Stimulated activated CD4-positive, alpha-beta T cell treated with anti-CD3 and anti-CD28 coated beads, Interleukin-4, amount 100 ng/mL, for 48 hours (primary cell): ENCODE results near the gene DPEP3.
"Not testable (repeated sequence)": the region's sequence is repeated elsewhere in the genome, so short reads cannot be mapped to it uniquely, and the experiment has no call there.

Source experiments
- DNase-seq, 2 donors: peaks; one replicate each; pipeline ENCODE4 v3.0.0-alpha.2; 2020; ENCODE audit warnings: low read depth in 2 of 2

The DPEP3 gene, protein sequence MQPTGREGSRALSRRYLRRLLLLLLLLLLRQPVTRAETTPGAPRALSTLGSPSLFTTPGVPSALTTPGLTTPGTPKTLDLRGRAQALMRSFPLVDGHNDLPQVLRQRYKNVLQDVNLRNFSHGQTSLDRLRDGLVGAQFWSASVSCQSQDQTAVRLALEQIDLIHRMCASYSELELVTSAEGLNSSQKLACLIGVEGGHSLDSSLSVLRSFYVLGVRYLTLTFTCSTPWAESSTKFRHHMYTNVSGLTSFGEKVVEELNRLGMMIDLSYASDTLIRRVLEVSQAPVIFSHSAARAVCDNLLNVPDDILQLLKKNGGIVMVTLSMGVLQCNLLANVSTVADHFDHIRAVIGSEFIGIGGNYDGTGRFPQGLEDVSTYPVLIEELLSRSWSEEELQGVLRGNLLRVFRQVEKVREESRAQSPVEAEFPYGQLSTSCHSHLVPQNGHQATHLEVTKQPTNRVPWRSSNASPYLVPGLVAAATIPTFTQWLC

DNA sequence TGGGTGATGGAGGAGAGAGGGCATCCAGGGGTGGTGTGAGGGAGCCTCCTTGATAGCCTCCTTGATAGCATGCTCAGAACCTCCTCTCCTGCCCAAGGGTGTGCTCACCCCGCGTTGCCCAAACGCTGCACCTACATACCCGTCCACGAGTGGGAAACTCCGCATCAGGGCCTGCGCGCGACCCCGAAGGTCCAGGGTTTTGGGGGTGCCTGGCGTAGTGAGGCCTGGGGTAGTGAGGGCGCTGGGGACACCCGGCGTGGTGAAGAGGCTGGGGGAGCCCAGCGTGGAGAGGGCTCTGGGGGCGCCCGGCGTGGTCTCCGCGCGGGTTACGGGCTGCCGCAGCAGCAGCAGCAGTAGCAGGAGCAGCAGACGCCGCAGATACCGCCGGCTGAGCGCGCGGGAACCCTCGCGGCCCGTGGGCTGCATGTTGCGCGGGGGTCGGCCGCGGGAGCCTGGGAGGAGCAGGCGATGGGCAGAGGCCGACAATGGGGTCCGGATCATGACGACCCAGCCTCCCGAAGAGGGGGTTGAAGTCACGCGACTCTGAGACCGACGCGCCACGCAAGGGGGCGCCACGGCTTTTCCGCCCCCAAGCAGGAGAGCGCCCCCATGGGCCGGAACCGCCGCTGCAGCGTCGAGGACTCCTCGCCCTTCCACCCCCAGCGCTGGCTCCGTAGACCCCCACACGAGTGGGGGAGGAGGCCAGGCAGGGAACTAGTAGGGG, at the start of gene DPEP3:
Gene DPEP3 (minus strand): TSS at position 545 of the 724 bp plus-strand sequence. CDS start 119 bp downstream, at position 426.
- DNase-seq: no peak

GRCh38 chr16:68028996-68029395, 48.7 kb upstream of the DPEP3 start:
- no peak for DNase-seq

DNA sequence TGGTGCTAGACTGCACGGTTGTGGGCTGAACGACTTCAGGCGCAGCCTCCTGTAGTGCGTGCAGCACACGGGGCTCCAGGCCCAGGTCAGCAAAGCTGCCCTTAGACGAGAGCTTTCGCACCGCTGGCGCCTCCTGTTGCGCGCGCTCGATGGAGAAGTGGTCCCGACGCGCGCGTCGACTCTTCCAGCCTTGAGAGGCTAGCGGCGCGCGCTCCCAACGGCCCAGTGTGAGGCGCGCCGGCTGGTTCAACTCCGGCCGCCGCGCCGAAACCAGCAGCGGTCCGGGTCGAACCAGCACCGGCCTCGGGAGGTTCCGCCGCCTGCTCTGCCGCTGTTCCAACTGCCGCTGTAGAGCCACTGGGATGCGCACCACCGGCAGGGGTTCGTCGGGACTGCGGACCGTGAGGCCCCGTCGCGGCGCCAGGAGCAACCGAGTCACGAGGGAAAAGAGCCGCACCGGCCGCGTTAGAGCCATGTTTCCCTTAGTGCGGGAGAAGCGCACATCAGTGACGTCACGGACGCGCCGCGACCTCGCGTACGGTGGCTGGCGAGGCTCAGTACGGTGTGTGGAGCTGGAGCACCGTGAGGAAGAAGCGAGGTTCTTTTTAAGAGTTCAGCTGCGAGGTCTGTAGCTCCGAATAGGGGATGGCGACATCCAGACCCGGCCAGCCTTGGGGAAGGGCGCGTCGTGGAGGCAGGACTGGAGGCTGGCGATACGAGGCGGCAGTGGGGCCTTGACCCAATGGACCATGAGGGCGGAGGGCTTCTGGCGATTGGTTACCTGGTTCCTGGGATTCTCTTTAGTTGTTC, 42.6 kb upstream of the DPEP3 start, which contains the start of the genes DDX28 and DUS2:
Gene DDX28 (minus strand): TSS at position 505 of the 810 bp plus-strand sequence. CDS start 30 bp downstream, at position 475.
Gene DUS2 (plus strand): TSS at position 557 of the 810 bp plus-strand sequence. CDS start 14,740 bp downstream, outside the sequence.
- DNase-seq: peak; percentile 89 to 95

- DNase-seq: no peak
Measured at GRCh38 chr16:68022278-68022727, 42.0 kb upstream of the DPEP3 start.

- DNase-seq: no peak
Measured at GRCh38 chr16:68021490-68021889, 41.2 kb upstream of the DPEP3 start.

- DNase-seq: no peak
Measured at GRCh38 chr16:68019167-68019680, 38.9 kb upstream of the DPEP3 start.

GRCh38 chr16:68015681-68016080, 35.4 kb upstream of the DPEP3 start, which contains the start of gene DPEP2NB:
Gene DPEP2NB (minus strand): TSS chr16:68015911. CDS start chr16:68015770, 141 bp downstream.
- no peak for DNase-seq

DNA sequence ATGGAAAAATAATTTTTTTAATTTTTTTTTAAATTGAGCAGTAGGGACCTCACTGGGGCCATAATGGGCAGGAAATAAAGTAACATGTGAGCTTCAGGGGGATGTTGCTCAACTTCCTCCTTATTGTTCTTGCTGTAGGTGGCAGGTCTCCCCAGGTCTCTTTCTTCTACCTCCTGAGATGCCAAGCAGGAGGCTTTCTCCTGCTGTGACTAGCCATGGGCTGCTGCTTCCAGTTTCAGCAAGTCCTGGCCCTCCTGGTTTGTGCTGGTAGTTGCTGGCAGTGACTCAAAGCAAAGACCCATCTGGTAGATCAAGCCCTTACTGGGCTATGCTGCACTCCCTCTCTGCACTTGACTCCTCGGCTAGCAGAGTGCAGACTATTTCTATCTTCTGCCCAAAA, 33.1 kb upstream of the DPEP3 start:
- no peak for DNase-seq

DNA sequence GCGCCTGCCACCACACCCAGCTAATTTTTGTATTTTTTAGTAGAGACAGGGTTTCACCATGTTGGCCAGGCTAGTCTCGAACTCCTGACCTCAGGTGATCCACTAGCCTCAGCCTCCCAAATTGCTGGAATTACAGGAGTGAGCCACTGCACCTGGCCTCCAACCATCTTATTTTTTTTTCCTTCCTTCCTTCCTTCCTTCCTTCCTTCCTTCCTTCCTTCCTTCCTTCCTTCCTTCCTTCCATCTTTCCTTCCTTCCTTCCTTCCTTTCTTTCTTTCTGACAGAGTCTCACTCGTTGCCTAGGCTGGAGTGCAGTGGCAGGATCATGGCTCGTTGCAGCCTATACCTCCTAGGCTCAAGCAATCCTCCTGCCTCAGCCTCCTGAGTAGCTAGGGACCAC, 29.6 kb upstream of the DPEP3 start:
- not testable (repeated sequence) for DNase-seq

DNA sequence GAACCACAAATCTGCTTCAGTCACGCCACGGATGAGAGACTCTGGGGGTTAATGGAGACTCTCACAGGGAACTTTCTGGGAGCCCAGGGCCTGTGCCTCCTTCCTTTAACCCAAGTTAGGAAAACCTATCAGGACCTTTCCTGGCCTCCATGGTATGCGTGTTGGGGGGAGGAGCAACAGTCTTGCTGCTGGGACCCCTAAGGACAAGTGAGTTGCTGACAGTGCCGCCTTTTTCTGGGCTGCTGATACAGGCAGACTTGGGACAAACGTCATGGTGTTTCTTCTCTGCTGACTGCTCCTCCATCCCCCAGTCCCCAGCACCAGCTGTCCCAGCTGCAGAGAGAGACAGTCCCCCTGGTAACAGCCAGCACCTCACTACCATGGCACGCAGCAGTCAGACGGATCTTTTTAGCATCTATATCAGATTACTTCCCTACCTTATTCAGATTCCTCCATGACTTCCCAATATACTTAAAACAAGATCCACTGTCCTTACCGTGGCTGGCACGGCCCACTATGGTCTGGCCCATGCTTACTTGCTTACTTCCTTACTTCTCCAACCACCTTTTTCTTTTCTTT, 28.9 kb upstream of the DPEP3 start:
- no peak for DNase-seq

GRCh38 chr16:68005786-68006286, 25.5 kb upstream of the DPEP3 start:
- DNase-seq: no peak

- no peak for DNase-seq
Measured at GRCh38 chr16:68005211-68005610, 24.9 kb upstream of the DPEP3 start.

GRCh38 chr16:68003031-68003430, 22.7 kb upstream of the DPEP3 start:
- DNase-seq: no peak

GRCh38 chr16:68000450-68000849, 20.2 kb upstream of the DPEP3 start:
- no peak for DNase-seq

- DNase-seq: no peak
Measured at GRCh38 chr16:67999985-68000384, 19.7 kb upstream of the DPEP3 start.

GRCh38 chr16:67998779-67999688, 18.7 kb upstream of the DPEP3 start, which contains the start of gene DPEP2:
Gene DPEP2 (minus strand): TSS chr16:67999484. CDS start chr16:67993212, 6,272 bp downstream.
- not testable (repeated sequence) for DNase-seq

GRCh38 chr16:67998231-67998778, 18.0 kb upstream of the DPEP3 start:
- DNase-seq: not testable (repeated sequence)

DNA sequence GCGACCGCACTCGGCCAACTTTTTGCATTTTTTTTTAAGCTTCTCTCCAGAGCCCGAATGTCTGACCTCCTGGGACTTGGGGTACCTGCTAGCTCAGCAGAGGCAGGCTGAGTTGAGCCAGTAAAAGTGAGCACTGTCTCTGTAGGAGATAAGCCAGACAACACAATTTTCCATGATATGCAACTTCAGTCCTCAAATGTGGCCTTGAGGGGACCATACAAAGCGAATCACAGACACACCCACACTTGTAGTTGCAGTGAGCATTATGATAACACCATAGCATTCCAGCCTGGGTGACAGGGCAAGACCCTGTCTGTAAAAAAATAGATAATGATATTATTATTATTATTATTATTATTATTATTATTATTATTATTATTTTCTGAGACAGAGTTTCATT, 16.4 kb upstream of the DPEP3 start:
- no peak for DNase-seq

DNA sequence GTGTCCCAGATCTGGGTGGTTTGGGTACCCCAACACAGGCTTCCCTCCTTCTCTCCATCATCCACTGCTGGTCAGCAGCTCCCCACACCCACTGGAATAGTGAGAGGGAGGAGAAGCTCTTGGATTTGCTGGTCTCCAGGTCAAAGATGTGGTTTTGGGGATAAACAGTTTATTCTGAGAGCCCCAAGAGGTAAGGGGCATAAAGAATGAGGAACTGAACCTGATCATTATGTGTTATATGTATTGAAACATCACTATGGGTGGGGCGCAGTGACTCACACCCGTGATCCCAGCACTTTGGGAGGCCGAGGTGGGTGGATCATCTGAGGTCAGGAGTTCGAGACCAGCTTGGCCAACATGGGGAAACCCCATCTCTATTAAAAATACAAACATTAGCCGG, 15.1 kb upstream of the DPEP3 start:
- DNase-seq: no peak
